Tongue (tissue), 2 donors: ENCODE data around the gene LAMB2. TPM values are rescaled to one million over a fixed set of nuclear protein-coding genes. Genes with fewer than 3 reads are reported as not detected.

ENCODE experiments used
- DNase-seq: peaks from one replicate; pipeline ENCODE4 v3.0.0-alpha.2; 2015
- total RNA-seq: library from RNA; depleted of rRNA; stranded (reverse); fragments of >200 nt; gene quantifications from one replicate; pipeline ENCODE4 v1.2.3, GENCODE V29; 2014

LAMB2 gene
- 581 TPM for total RNA-seq

GRCh38 chr3:49132437-49133225 is at the start of gene LAMB2:
LAMB2 (minus strand) TSS chr3:49133050; CDS start chr3:49132867, 183 bp downstream.
- DNase-seq, result peak; percentile 89

DNA sequence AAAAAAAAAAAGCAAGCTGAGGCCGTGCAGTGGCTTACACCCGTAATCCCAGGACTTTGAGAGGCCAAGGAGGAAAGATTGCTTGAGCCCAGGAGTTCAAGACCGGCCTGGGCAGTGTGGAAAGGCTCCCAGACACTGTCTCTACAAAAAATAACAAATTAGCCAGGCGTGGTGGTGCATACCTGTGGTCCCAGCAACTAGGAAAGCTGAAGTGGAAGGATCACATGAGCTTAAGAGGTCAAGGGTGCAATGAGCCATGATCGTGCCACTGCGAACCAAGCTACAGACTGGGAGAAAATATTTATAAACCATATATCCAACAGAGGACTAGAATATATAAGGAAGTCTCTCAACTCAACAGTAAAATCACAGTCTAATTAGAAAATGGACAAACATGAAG is 48.5 kb upstream of the LAMB2 start:
- DNase-seq, result no peak

GRCh38 chr3:49180116-49180515 is 47.3 kb upstream of the LAMB2 start:
- DNase-seq, result no peak

DNA sequence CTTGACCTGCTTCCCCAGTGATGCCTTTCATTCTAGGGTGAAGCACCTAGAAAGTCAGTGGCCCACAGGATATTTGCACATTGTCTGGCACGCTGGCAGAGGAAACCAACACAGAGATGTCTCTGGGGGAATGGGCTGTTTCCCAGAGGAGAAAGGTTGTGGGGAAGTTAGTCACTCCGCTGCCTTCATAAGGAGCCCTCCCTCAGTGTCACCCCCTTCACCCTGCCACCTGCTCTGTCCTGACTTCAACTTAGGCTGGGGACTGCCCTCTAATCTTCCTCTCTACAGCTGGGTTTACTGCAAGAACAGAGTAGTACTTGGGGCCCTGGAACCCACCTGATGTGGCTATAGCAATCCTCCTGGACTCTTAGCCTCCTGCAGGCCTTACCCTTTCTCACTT is 44.2 kb upstream of the LAMB2 start:
- DNase-seq, result no peak

DNA sequence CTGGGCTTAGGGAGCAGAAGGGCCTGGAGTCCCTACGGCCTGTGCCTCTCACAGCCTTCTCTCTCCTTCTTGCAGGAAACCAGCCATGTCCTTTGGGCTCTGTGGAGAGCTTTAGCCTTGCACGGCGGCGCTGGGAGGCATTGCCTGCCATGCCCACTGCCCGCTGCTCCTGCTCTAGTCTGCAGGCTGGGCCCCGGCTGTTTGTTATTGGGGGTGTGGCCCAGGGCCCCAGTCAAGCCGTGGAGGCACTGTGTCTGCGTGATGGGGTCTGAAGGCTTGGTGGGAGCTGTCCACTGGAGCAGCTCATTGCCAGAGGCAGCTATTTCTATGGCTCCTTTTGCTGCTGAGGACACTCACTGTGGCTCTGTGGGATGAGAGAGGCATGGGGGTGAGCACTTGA is 42.7 kb upstream of the LAMB2 start:
- no peak for DNase-seq

- no peak for DNase-seq
Measured at GRCh38 chr3:49174397-49174985, 41.6 kb upstream of the LAMB2 start.

DNA sequence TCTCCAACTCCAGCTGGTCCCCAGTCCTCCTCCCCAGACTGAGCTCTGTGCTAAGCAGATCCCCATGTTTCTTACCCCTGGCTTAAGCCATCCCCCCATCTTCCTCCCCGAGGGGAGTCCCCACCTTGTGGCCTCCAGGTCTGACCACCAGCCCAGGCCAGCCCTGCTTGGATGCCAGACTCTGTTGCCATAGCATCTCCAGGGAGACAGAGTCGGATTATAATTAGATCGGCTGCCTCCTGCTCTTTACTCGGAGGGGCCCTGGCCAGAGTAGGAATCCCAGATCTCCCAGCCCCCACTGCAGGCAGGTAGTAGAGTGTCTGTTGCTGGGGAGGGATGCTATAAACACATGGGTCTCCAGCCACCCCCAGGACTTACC is 40.9 kb upstream of the LAMB2 start:
- DNase-seq, result peak; percentile 67

DNA sequence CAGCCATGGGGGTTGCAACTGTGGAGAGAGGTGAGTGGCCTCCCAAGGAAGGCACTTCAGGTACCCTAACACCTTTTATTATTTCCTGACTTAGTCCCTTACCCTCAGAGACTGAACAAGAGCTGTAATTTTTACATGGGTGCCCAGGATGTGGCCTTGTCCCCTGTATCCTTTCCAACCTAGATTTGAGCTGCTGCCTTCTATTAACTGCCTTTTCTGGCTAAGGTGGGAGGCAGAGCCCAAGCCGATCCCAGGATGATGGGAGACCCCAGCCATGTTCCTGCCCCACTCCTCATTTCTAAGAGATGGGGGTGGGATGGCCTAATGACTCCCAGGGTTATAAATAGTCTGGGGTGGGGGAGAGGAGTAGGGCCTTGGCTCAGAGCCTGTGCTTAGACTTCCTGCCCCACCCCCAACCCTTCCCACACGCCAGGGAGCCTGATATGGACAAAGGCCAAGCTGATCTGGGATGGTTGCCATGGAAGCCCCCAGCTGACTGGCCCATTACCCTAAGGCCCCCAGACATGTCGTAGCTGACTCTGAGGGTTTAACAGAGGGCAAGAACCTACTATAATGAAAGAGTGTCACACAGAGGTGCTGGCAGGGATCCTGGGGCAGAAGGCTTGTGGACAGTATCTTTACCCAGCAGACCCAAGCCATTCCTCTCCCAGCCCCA is 40.4 kb upstream of the LAMB2 start:
- peak; percentile 83 for DNase-seq

GRCh38 chr3:49172551-49173041 is 39.7 kb upstream of the LAMB2 start:
- DNase-seq, result no peak

DNA sequence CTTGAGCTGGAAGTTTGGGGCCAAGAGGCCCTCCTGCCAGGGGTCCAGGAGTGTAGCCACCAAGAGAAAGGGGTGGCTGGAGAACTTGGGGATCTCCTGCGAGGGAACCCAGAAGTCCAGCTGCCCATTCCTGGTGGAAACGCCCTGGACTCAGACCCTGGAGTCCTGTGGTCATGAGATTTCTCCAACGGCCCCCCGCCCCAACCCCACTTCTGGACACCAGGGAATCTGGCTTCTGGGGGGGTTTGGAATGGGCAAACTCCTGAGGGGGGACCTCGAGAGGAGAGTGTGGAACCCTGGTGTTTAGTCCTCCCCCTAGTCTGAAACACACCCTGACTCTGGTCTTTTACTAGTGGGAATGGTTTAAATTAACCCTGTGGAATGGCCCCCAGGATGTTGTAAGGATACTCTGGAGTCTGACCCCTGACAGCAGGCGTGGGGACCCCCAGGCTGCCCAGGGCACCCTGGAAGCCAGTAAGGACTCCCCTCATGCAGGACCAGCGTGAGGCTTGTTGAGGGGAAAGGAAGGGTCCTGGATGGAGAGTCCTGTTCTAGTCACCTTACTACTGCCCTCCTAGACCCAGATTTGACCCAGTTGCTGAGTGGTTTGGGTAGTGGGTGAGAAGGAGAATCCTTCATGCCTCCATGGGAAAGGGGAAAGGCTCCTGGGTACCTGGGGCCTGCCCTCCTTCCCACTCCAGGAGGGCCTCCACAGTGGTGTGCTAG is 39.1 kb upstream of the LAMB2 start:
- no peak for DNase-seq

DNA sequence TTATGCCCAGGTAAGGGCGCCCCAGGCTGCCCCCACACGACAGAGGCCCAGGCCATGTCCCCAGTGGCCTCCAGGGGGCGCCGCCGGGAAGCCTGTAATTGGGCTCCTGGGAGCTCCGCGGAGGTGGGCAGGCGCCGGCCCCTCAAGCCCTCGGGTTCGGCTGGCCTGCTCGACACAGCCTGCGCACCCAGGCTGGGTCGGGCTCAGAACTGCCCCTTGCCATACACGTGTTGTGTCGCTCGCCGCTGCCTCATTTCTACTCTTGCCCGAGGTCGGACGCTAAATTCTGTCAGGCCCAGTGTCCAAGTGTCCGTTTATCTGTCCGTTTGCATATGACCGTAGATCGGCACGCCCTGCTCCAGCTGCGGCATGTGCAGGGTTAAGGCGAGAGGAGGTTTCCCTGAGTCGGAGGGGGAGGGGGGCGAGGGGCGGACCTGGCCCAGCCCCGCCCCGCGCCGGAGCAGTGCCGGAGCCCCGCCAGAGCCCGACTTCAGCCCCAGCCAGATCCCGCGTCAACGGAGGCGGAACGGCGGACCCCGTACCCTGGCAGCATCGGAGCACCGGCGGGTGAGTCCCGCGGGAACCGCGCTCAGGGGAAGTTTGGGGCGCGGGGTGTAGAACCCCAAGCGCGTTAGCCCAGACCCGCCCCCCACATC is 38.4 kb upstream of the LAMB2 start, which contains the start of gene KLHDC8B:
TSS of gene KLHDC8B (plus strand) at position 480 of the 656 bp plus-strand sequence. CDS start 1,172 bp downstream, outside the sequence.
- DNase-seq, result peak; percentile 94

GRCh38 chr3:49170744-49171118 is 37.9 kb upstream of the LAMB2 start:
- DNase-seq, result no peak

DNA sequence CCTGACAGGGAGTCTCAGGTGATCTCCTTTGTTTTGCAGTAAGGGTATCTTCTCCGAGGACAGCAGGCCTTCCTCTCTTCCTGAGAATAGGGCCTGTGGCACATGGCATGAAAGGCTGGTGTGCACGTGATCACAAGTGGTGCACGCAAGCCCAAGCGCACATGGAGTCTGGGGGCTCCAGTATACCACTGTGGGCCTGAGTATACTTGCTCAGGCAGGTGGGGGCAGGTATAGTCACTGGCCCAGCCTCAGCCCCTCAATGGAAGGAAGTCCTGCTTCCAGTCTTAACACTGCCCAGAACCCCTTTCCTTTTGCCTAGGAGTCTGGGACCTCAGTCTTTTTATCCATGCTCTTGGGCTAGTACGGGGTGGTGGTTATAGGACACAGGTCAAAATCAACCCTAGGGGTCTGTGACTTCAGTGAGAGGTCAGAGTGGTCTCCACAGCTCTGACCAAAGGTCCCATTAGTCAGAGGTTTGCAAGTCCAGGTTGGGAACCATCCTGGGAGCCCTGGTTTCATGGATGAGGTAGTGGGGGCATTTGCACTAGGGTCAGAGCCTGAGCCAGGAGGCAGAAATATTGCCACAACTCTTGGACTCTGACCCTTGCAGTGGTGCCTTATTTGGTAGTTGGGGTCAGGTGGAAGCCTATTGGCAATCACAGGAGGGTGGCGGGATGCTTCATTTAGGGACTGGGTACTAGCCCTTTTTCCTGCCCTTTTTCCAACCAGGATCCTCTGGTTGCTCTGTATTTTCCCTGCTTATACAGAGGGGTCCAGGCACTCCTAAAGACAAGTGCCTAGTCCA is 34.1 kb upstream of the LAMB2 start:
- no peak for DNase-seq

DNA sequence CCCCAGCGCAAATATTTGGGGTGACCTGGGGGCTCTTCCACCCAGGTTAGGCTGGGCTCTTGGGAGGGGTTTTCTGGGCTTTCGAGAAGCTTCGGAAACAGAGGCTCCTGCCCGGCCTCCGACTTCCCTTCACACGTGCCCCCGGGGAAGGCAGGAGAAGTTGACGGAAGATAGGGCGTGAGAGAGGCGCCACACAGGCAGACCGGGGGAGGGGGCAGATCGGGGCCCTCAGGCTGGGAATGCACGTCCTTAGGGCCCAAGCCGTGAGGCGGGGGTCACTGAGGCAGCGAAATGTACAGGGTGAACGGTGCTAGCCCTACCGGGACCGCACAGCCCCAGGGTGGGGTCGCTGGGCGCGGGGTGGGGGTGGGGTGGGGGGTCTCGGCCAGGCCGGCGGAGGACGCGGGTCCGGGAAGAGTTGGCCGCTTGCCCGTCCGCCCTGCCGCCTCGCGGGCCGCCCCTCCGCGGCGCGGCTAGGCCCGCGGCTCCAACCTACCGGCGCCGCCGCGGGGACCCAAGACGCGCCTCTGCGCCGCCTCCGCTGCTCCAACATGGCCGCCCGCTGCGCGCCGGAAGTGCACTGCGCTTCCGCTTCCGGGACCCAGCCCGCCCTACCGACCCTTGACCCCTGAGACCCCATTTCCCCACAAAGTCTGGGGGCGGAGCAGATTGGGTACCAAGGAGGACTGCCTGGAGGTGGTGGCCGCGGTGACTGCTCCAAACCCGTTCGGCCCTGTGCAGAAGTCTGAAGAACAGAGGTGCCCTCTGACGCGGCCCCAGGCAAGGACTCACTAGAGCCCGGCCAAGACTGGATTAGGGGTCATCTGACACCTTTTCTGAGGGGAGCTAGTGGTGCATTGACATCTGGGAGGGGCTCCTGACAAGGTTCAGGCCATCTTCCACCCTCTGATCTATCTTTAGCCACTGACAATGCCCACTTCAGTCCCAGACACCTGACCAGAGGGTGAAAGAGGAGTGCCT is 33.2 kb upstream of the LAMB2 start, which contains the start of gene CCDC71:
TSS of gene CCDC71 (minus strand) at position 561 of the 981 bp plus-strand sequence. CDS start 2,123 bp downstream, outside the sequence.
- peak; percentile 89 for DNase-seq

- DNase-seq, result no peak
Measured at GRCh38 chr3:49164983-49165720, 32.3 kb upstream of the LAMB2 start.

- DNase-seq, result no peak
Measured at GRCh38 chr3:49163609-49164008, 30.8 kb upstream of the LAMB2 start.

DNA sequence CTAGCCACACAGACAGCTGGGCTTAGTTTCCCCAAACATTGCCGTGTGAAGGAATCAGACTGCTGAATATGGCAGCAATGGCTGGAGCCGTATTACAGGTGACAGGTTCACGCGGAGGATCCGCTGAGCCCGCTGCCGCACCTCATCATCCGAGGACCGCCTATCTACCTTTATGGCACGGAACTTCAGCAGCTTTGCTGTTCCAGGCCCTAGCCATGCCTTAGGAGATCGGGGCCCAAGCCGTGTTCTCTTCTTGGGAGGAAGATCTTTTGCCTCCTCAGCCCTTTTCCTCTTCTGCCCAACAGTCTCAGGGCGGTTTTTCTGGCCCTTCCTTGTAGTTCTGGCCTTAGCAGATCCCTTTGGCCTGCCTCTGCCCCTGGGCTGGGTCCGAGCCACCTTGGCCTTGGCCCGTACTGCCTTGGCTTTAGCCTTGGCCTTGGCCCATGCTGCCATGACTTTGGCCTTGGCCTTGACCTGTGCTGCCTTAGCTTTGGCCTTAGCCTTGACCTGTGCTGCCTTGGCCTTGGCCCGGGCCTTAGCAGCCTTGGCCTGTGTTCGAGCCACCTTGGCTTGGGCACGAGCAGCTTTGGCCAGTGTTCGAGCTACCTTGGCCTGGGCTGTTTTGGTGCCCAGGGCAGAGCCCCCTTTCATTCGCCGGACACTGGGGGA is 30.0 kb upstream of the LAMB2 start:
- DNase-seq, result no peak

GRCh38 chr3:49161808-49162530 is 29.1 kb upstream of the LAMB2 start:
- no peak for DNase-seq
